NCI-H2029 (cell line): ENCODE measurements around the gene ACTRT3.
"Not testable (repeated sequence)": the region's sequence is repeated elsewhere in the genome, so short reads cannot be mapped to it uniquely, and the experiment has no call there.

Experiments
- DNase-seq: peaks from one replicate; lab custom pipeline; 2025; lab: John Stamatoyannopoulos, UW

Gene ACTRT3

DNA sequence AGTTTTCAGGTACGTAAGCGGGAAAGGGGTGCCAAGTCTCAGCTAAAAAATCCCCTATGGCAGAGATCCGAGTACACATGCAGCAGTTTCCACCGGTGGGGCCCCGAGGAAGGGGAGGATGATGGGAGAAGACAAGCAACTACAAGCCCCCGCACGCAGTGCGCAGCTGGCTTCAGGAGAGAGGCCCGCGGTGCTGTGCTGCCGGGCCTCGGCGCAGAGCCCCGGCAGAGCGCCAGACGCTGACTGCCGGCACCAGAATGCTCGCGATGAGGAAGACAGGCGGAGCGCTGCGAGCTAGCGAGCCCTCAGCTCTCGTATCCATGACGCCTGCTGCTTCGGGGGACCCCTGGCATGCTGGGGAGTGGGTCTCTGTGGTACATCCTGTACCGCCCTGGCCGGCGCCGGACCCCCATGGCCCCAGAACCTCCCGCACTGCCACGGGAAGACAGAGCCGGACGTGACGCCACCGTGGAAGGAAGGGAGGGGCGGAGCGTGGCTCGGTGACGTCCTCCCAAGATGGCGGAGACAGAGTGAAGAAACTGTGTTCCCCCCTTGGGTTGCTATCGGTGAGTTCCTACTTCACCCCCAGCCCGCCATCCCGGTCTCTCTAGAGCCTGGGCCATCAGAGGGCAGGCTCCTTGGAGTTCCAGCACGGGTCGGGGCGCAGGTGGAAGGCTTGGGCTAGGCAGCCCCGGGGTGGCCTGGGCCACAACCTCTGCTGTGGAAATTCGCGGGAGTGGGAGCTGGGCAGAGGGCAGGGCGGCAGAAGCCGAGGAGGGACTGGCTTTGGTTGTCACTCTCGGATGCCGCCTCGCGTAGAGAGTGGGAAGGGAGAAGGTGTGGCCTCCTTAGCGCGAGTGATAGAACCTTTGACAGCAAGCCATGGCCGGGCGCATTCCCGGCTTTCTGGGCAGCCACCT lies 3.8 kb upstream of the ACTRT3 start, which contains the start of gene MYNN:
Gene MYNN (plus strand): TSS at position 500 of the 920 bp plus-strand sequence. CDS start 900 bp downstream, outside the sequence.
- peak; percentile 78 for DNase-seq

DNA sequence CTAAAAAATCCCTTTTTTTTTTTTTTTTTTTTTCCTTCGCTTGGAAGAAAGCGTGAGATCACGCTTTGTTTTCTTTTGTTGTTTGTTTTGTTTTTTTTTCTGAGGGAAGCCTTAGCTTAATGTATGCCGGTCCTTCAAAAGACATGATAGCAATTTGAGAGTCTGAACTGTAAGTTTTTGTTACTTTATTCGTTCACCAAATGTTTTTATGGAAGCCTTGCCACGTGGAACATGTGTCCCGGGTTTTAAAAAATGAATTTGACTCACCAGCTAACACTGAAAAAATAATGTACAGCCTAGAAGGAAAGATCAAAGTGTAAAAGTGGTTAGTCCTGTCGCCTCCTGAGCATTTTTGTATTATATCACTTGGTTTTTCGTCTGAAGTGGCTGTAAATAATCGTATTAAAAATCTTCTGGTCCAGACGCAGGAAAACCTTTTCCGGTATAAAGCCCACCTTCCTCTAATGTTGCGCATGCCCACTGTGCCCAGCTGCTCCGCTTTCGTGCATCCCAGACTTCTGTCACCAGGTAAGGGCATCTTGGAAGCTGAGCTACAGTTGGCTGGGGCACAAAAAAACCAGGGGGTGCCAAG lies 3.0 kb upstream of the ACTRT3 start:
- peak; percentile 86 for DNase-seq

DNA sequence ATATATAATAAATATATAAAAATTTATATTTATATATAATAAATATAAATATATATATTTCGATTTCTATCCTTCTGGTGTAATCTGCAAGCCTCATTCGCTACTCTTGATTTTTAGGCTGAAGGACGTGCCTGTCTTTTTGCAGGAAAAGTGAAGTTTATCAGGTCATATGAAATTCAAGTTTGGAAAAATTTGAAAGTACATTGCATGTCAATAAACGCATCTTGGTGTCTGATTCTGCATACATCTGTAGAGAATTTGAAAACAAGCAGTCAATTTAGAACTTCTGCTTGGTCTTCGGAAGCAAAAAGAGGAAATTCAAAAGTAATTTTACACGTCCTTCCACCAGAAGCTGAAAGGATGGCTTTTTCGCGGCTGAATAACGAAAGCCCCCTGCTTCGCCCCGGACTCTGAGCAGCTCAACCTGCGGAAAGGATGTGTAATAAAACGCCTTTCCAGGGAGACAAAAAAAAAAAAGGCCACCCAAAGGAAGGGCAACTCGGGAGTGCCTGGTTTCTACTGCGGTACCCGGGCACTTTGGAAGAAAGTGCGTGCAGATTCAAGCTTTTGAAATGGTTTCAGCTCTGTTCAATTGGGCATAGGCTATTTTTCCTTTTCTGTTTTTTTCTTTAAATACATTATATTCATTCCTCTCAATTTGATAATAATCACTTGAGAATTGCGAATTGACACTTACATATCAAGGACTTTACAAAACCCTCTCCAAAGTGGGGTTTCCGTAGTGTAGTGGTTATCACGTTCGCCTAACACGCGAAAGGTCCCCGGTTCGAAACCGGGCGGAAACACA lies 2.3 kb upstream of the ACTRT3 start:
- peak; percentile 83 for DNase-seq

DNA sequence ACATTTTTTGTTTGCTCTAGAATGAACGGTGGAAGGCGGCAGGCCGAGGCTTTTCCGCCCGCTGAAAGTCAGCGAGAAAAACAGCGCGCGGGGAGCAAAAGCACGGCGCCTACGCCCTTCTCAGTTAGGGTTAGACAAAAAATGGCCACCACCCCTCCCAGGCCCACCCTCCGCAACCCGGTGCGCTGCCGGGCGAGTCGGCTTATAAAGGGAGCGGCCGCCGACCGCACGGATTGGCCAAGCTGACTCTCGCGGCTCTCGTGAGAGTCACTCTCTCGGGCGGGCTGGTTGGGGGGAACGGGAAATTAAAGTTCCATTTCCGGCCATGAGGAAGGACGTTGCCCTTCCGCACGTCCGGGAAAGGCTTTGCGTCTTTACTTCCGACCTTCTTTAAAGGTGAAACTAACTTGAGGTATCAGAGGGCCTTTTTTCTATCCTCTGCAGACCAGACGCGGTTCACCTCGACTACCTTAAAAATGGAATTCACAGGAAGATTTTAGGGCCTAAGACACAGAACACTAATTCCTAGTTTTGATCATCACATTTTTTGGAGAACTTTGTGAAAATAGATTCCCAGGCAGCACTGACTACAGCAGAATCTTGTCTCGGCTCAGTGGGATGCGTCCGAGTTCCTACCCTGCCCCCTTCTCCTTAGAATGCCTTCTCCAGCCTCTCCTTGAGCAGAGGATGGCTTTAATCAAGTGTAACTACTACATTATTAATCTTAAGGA lies 4.3 kb downstream of the ACTRT3 start, which contains the start of gene TERC:
Gene TERC (minus strand): TSS at position 179 of the 731 bp plus-strand sequence.
- DNase-seq: peak; percentile 92

DNA sequence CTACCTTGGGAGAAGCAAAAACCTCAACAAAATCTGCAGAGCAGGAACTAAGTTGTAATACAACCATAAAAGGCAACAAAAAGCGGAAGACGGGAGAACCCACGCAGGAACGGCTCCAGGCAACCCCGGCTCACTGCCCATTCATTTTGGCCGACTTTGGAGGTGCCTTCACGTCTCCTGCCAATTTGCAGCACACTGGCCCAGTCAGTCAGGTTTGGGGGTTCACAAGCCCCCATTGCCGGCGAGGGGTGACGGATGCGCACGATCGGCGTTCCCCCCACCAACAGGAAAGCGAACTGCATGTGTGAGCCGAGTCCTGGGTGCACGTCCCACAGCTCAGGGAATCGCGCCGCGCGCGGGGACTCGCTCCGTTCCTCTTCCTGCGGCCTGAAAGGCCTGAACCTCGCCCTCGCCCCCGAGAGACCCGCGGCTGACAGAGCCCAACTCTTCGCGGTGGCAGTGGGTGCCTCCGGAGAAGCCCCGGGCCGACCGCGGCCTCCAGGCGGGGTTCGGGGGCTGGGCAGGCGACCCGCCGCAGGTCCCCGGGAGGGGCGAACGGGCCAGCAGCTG lies 5.0 kb downstream of the ACTRT3 start:
- DNase-seq: peak; percentile 24

DNA sequence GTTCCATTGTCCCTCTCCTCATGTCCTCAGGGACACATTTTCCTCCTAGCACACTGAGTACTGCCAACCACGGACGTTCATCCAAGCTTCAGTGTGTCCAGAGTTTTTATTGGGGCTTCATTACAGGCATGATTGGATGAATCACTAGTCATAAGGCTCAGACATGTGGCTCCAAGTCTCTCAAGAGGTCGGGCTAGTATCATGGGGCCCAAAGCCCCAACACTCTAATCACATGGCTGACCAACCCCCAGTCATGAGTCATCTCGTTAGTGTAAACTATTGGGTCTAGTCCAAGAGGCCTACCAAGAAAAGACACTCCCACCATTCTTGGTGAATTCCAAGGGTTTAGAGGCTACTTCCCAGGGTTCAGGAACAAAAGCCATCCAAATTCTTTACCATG lies 8.9 kb downstream of the ACTRT3 start:
- no peak for DNase-seq

DNA sequence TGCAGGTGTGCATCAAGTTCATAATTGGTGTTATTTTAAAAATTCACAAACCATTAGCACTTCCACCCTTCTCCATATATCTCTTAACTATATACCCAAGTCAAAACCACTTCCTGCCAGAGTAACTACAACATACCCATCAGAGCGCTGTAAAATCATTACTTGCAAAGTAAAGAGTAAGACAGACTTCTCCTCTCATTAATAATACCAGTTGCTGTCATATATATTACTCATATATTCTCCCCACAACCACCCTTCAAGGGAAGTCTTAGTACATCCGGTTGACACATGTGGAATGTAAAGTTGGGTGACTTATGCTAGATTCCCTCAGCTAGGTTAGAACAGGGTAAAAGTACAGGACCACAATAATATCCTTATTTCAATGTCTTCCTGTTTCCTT lies 10.1 kb downstream of the ACTRT3 start:
- no peak for DNase-seq

DNA sequence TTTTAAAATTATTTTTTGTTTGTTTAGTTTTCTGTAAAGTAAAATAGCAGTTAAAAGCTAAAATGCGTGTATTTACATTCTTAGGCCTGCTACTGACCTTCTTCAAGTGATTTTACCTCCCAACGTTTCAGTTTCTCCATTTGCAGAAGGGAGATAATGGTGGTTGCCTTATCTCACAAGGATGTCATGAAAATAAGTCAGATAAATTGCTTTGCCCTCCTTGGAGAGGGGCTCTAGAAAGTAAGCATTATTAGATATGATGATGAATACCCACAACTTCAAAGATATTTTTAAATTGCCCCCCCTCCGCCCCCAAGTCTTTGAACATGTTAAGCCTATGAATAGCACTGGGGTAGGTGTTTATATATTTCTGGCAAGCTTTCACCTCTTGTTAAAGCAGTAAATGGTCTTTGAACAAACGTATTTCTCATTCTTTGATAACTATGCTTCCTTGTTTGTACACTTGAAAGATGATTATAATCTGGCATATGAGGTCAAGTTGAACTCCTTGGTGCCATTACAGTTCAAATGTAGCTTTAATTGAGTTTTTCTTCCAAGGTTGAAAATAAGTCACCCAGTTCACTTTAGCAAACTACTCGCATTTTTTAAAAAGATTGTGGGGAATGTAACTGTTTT lies 10.9 kb downstream of the ACTRT3 start:
- no peak for DNase-seq

DNA sequence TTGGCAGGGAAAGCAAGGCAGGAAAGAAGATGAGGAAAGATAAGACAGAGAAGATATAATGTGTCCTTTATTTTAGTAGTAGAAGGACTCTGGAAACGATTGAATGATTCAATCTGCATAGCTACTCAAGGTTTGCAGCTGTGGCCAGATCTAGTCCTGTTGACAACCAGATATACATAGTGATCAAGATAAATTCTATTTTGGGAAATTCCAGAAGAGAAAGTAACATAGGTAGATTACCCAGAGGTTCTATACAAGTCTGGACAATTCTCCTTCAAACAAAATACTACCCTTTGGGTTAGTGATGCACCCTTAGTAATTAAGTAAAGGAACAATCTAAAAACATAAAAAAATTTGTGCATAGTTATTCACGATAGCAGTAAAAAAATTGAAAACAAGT lies 13.9 kb downstream of the ACTRT3 start:
- DNase-seq: no peak

DNA sequence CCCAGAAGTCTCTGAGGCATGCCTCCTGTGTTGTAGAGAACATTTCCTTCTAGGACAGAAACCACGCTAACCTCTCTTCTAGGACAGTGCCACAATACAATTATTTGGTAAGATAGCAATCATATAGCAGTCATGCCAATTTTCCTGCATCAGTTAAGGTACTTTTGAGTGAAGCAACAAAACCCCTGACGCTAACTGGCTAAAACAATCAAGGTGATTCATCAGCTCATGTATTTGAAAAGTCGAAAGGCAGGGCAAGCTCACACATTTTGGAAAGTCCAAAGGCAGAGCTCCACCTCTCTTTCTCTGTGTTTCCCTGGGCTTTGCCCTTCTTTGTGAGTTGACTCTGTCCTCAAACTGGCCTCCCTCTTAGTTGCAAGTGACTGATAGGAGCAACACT lies 14.7 kb downstream of the ACTRT3 start:
- DNase-seq: no peak

DNA sequence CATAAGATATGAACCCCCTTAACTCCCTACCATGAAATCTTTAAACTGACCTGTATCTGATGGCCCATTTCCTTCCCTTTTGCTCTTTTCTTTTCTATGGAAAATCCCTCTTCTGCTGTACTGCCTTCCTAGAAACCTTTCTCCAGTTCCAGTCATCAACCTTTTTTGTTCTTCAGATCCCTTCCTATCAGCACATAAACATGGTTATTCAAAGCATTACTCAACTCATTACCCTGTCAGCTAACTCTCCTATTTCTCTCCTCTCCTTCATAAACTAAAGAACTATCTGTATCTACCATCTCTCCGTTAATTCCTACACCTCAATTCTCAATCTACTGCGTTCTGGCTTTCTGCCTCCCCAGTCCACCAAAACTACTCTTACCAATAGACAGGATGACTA lies 17.5 kb downstream of the ACTRT3 start:
- DNase-seq: no peak

DNA sequence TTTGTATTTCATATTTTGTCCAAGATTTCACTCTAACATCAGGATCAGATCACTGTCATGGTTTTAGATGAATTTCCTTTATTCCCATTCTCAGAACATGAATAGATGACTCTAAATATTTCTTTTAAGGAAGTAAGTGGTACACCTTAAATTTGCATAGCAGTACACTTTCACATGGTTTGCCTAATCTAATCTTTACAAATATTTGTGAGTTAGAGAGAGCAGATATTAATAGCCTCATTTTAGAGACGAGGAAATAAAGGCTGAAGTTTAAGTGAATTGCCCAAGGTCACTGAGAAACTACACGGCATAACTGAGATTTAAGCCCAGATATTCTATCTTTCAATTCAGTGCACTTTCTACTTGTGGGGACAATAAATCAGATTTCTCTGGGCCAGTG lies 18.7 kb downstream of the ACTRT3 start:
- DNase-seq: no peak

DNA sequence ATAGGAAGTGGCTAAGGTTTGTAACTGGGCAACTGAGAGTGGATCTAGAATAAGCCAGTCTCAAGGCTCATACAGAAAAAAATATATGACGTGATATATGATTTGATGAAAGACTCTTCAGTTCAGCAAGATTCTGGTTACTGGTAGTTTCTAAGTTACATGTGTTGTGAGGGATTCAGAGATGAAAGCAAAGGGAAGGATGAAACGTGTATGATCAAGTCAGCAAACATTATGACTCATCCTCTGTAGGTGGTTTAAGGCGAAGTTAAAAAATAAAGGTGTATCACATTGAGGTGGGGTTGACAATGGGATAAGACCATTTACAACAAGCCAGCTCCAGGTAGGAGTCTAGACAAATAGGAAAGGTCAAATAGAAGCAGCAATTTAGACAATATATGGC lies 20.7 kb downstream of the ACTRT3 start:
- no peak for DNase-seq

DNA sequence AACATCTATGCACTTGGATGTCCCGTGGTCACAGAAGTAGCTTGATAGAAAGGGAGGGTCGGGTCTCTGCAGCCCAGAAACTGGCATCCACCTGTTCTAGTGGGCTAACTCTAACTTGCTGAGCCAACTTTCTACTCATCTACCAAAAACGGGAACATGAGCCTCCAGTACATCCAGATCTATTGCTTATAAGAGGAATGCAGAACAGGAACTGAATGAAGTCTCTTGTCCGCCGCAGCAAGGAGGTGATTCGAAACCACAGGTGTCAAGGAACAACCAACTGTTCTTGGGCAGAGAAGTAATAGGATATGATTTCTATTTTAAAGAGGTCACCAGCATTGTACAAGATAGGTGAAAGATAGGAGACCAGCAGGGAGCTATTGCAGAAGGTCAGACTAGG lies 22.4 kb downstream of the ACTRT3 start:
- no peak for DNase-seq

DNA sequence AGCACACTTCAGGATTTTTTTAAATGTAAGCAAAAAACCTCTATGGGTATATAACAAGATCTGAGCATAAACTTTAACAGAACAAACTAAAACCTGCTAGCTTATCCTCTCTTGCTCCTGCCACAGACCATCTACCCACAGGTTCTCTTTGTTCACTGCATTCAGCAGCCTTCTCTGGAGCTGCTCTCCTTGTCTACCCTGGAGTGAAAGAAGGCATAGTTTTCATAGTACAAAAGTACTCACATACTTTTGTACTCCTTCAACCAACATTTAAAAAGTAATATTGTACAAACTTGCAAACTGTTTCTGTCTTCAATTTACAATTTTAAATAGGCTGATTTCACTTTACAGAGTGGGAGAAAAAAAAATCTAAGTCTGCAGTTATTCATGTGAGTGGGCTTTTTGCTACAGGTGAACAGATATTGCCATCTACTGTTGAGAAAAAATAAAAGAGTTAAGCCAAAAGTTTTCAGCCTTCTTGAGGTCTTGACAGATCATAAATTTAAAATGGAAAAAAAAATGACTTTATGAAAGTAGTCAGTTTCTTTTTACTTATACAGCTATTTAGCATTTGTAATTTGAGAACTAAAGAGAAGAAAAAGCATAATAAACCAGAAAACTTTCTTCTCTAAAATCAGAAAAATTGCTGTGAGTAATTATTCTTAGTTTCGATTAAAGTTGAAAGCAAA lies 24.9 kb downstream of the ACTRT3 start:
- DNase-seq: no peak

DNA sequence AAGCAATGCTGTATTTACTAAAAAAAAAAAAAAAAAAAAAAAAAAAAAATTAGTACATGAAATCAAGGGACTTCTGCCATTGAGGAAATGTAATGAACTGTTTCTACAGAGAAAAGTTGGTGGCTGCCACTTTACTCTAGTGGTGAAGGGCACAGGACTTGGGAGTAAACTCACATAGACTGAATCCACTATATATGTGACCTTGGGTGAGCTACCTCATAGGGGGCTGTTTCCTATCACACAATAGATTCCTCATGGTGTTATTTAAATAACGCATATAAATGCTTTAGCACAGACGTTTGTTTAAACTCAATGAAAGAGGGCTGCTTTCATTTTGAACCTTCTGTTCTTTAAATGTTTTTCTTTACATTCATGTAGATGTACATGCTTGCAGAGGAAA lies 30.3 kb downstream of the ACTRT3 start:
- DNase-seq: no peak

DNA sequence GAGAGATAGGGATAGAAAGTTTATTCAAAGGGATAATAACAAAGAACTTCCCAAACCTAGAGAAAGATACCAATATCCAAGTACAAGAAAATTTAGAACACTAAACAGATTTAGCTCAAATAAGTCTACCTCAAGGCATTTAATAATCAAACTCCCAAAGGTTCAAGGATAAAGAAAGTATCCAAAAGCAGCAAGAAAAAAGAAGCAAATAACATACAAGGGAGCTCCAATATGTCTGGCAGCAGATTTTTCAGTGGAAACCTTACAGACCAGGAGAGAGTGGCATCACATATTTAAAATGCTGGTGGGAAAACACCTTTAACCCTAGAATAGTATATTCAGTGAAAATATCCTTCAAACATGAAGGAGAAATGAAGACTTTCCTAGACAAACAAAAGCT lies 37.5 kb downstream of the ACTRT3 start:
- not testable (repeated sequence) for DNase-seq

DNA sequence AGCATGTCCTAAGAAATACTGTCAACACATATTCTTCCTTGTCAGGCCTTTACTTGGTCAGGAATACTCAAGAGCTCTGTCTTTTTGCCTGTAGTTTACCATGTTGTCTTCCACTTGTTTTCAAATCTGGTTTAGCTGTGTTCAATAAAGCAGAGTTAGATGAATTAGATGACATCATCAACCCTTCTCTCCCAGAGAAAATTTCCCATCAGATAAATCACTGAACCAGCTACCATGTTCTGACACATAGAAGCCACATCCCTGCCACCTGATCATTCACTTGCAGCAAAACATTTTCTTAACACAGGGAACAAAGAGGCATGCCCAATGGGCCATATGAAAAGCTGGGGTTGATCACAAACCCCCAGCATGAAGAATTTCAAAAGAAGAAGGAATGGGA lies 46.6 kb downstream of the ACTRT3 start:
- no peak for DNase-seq

DNA sequence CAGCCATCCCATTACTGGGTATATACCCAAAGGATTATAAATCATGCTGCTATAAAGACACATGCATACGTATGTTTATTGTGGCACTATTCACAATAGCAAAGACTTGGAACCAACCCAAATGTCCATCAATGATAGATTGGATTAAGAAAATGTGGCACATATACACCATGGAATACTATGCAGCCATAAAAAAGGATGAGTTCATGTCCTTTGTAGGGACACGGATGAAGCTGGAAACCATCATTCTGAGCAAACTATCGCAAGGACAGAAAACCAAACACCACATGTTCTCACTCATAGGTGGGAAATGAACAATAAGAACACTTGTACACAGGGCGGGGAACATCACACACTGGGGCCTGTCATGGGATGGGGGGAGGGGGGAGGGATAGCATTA lies 50.9 kb downstream of the ACTRT3 start:
- not testable (repeated sequence) for DNase-seq
